Fibroblast of lung (primary cell): ENCODE results near the gene TBX15. TPM values are rescaled to one million over a fixed set of nuclear protein-coding genes. Genes with fewer than 3 reads are reported as not detected.

Source experiments
- DNase-seq, 2 donors: peaks; one replicate each; pipeline versions ENCODE4 v3.0.0 to v3.0.0-alpha.2; 2010; ENCODE audit warnings: low read depth in 2 of 2
- H2AFZ ChIP-seq: 2 replicates; pipeline ENCODE4 v1.5.1; 2012; ENCODE audit warnings: low read length, control low read depth, inconsistent platforms
- H3K27ac ChIP-seq: 2 replicates; pipeline ENCODE4 v1.5.1; 2011; ENCODE audit warnings: low read length, control low read depth; ENCODE audit not compliant: insufficient read depth
- H3K27me3 ChIP-seq: 2 replicates; pipeline ENCODE4 v1.5.1; 2011; ENCODE audit warnings: mild to moderate bottlenecking, low read length; ENCODE audit not compliant: control insufficient read depth, insufficient read depth
- H3K36me3 ChIP-seq: 2 replicates; pipeline ENCODE4 v1.5.1; 2011; ENCODE audit warnings: low read length; ENCODE audit not compliant: control insufficient read depth, insufficient read depth
- H3K4me1 ChIP-seq: 2 replicates; pipeline ENCODE4 v1.5.1; 2011; ENCODE audit warnings: low read length; ENCODE audit not compliant: control insufficient read depth, insufficient read depth; ENCODE audit errors: extremely low read depth
- H3K4me2 ChIP-seq: 2 replicates; pipeline ENCODE4 v1.5.1; 2011; ENCODE audit warnings: low read length, control low read depth; ENCODE audit not compliant: insufficient read depth; ENCODE audit errors: extremely low read depth
- H3K4me3 ChIP-seq, 4 experiments: fragments of 200-600 bp in 1 of 4; sonication (generic) in 1 of 4; replicated peaks in 1 of 4; 2 replicates each; pipeline ENCODE4 v1.5.1; 2011 to 2016; ENCODE audit warnings: low read length in 4 of 4, low read depth in 3 of 4, mild to moderate bottlenecking in 3 of 4, control low read depth in 2 of 4, inconsistent platforms in 1 of 4, mixed read lengths in 1 of 4; ENCODE audit not compliant: insufficient read depth in 1 of 4; ENCODE audit errors: control extremely low read depth in 1 of 4
- H3K79me2 ChIP-seq: 2 replicates; pipeline ENCODE4 v1.5.1; 2012; ENCODE audit warnings: mild to moderate bottlenecking, low read length, inconsistent platforms; ENCODE audit not compliant: control insufficient read depth, insufficient read depth
- H3K9ac ChIP-seq: 2 replicates; pipeline ENCODE4 v1.5.1; 2011; ENCODE audit warnings: mild to moderate bottlenecking, low read length, control low read depth; ENCODE audit not compliant: insufficient read depth
- H3K9me3 ChIP-seq: 2 replicates; pipeline ENCODE4 v1.5.1; 2012; ENCODE audit warnings: low read depth, low read length; ENCODE audit not compliant: control insufficient read depth, insufficient read depth
- H4K20me1 ChIP-seq: 2 replicates; pipeline ENCODE4 v1.5.1; 2011; ENCODE audit warnings: low read length; ENCODE audit not compliant: control insufficient read depth, insufficient read depth; ENCODE audit errors: extremely low read depth
- CTCF ChIP-seq, 2 donors: IDR thresholded peaks in 1 of 2; conservative IDR thresholded peaks in 1 of 2; 1 replicate in 1 of 2; 2 replicates in 1 of 2; pipeline ENCODE4 v1.5.1; 2011 to 2012; ENCODE audit warnings: low read length in 2 of 2, control low read depth in 1 of 2, inconsistent platforms in 1 of 2, low read depth in 1 of 2, mild to moderate bottlenecking in 1 of 2
- EZH2 ChIP-seq: IDR thresholded peaks from 2 replicates; pipeline ENCODE4 v1.5.1; 2012; ENCODE audit warnings: low read length, control low read depth, mild to moderate bottlenecking; ENCODE audit errors: missing control alignments
- polyA plus RNA-seq, 2 donors: library from polyadenylated mRNA; depleted of rRNA in 1 of 2; stranded (reverse) in 1 of 2; unstranded in 1 of 2; fragments of >200 nt; gene quantifications; 2 replicates each; pipeline ENCODE4 v1.2.1, GENCODE V29; 2011 to 2012; ENCODE audit warnings: missing spikeins in 1 of 2
- total RNA-seq: library from RNA; depleted of rRNA; stranded (reverse); fragments of >200 nt; gene quantifications from 2 replicates; pipeline ENCODE4 v1.2.1, GENCODE V29; 2014

TBX15 gene
- total and polyA plus RNA-seq, 2 donors (not counting 1 experiment from before 2014, with no cell fraction given): 0.50 to 0.99 TPM

GRCh38 chr1:118985640-118986554 lies 2.2 kb downstream of the TBX15 start:
- Histone ChIP-seq H3K9ac (no peak overlapping the region), H3K27ac (no peak overlapping the region), H3K36me3 (no peaks in the 10 kb centered on the region), H3K4me3 (no peak overlapping the region), H3K79me2 (no peaks in the 10 kb centered on the region), H3K4me2 (no peak overlapping the region), H2AFZ (no peak overlapping the region), H3K4me1 (no peaks in the 10 kb centered on the region), H4K20me1 (no peaks in the 10 kb centered on the region), H3K9me3 (no peaks in the 10 kb centered on the region), H3K27me3 (peaks cover 83% of the 10 kb centered on the region)
- DNase-seq: no peak
- no peak for TF ChIP-seq EZH2

GRCh38 chr1:118984722-118985639 lies 3.2 kb downstream of the TBX15 start:
- Histone ChIP-seq H3K4me3 (peak overlapping the region in 2 of 4 experiments; percentile 21 to 23), H2AFZ (no peak overlapping the region)

More at GRCh38 chr1:118984722-118985639, 3.2 kb downstream of the TBX15 start:
- no peak overlapping the region for H3K4me2 ChIP-seq
- no peaks in the 10 kb centered on the region for H4K20me1 ChIP-seq
- H3K27ac ChIP-seq: no peak overlapping the region
- H3K9me3 ChIP-seq: no peaks in the 10 kb centered on the region
- no peaks in the 10 kb centered on the region for H3K4me1 ChIP-seq
- H3K27me3 ChIP-seq: peaks cover 82% of the 10 kb centered on the region
- H3K36me3 ChIP-seq: no peaks in the 10 kb centered on the region
- no peaks in the 10 kb centered on the region for H3K79me2 ChIP-seq
- TF ChIP-seq EZH2: no peak
- TF ChIP-seq CTCF (conservative IDR thresholded peaks at IDR 0.05 in 1 of 2, IDR thresholded peaks at IDR 0.05 in 1 of 2; ENCODE audit: low read depth in 1 of 2, low read length in 2 of 2): no peak
- no peak overlapping the region for H3K9ac ChIP-seq
- DNase-seq: no peak
